Osteoblast (primary cell): ENCODE results near the gene SH3PXD2B. TPM values are rescaled to one million over a fixed set of nuclear protein-coding genes. Genes with fewer than 3 reads are reported as not detected.

ENCODE experiments used
- DNase-seq: peaks from one replicate; pipeline ENCODE4 v3.0.0; 2011; ENCODE audit warnings: low spot score, mixed read lengths; ENCODE audit not compliant: insufficient read length; ENCODE audit errors: missing footprints
- H2AFZ ChIP-seq: 2 replicates; pipeline ENCODE4 v1.6.0; 2011; ENCODE audit warnings: mild to moderate bottlenecking, low read length
- H3K27ac ChIP-seq: 2 replicates; pipeline ENCODE4 v1.5.1; 2011; ENCODE audit warnings: mild to moderate bottlenecking, low read depth, low read length, moderate library complexity
- H3K27me3 ChIP-seq: 2 replicates; pipeline ENCODE4 v1.6.0; 2012; ENCODE audit warnings: mild to moderate bottlenecking, control low read depth, inconsistent platforms, low read length, moderate library complexity; ENCODE audit not compliant: insufficient read depth
- H3K36me3 ChIP-seq: 2 replicates; pipeline ENCODE4 v1.5.1; 2011; ENCODE audit warnings: mild to moderate bottlenecking, low read length, control low read depth, moderate library complexity; ENCODE audit not compliant: insufficient read depth
- H3K4me1 ChIP-seq: 2 replicates; pipeline ENCODE4 v1.5.1; 2011; ENCODE audit warnings: mild to moderate bottlenecking, low read length, control low read depth, moderate library complexity; ENCODE audit not compliant: insufficient read depth
- H3K4me2 ChIP-seq: 2 replicates; pipeline ENCODE4 v1.6.0; 2011; ENCODE audit warnings: mild to moderate bottlenecking, low read length; ENCODE audit not compliant: insufficient read depth
- H3K4me3 ChIP-seq: fragments of 200-600 bp; sonication (generic); 3 replicates; pipeline ENCODE4 v1.5.1; 2012; ENCODE audit warnings: mild to moderate bottlenecking, low read length, inconsistent platforms; ENCODE audit not compliant: insufficient read depth
- H3K79me2 ChIP-seq: 2 replicates; pipeline ENCODE4 v1.6.0; 2012; ENCODE audit warnings: mild to moderate bottlenecking, low read length, control low read depth, inconsistent platforms; ENCODE audit not compliant: insufficient read depth
- H3K9me3 ChIP-seq: 2 replicates; pipeline ENCODE4 v1.5.1; 2011; ENCODE audit warnings: low read depth, low read length, control low read depth
- H4K20me1 ChIP-seq: 2 replicates; pipeline ENCODE4 v1.6.0; 2012; ENCODE audit warnings: mild to moderate bottlenecking, low read length, control low read depth; ENCODE audit not compliant: insufficient read depth
- total RNA-seq: library from RNA; depleted of rRNA; stranded (reverse); fragments of >200 nt; gene quantifications from 2 replicates; pipeline ENCODE4 v1.2.3, GENCODE V29; 2012
- TF ChIP-seq, protein P1 (sequence below): IDR thresholded peaks from 2 replicates; pipeline ENCODE4 v1.5.1; 2011; ENCODE audit warnings: mild to moderate bottlenecking, low read depth, low read length, moderate library complexity; ENCODE audit errors: extremely low read depth

Gene SH3PXD2B
- total RNA-seq, 1 donor = 58.3 TPM

DNA sequence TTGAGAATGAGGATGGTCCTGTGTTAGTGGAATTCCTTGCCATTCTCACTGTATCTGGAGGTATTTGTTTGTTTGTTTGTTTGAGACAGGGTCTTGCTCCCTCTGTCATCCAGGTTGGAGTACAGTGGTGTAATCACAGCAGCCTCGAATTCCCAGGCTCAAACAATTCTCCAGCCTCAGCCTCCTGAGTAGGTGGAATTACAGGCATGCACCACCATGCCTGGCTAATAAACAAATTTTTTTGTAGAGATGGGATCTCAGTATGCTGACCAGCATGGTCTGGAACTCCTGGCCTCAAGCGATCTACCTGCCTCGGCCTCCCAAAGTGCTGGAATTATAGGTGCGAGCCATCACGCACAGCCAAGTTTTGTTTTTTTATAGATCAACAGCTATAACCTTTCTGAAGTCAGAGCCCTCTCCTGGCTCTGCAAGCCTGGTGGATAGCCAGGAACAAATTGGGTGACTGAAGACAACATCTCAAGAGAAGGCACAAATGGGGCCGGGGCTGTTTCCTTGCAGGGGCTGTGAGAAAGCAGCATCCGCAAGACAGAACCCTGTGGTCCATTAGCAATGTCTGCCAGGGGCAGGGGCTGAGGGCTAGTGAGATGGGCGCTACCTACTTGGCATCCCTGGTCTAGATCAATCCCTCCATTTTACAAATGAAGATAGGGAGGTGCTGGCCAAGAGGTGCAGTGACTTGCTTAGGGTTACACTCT, 18.8 kb downstream of the SH3PXD2B start:
- no peak for DNase-seq
- Histone ChIP-seq H3K27me3 (no peaks in the 10 kb centered on the region), H3K79me2 (peaks cover 95% of the 10 kb centered on the region), H3K4me2 (no peak overlapping the region), H4K20me1 (peaks cover 79% of the 10 kb centered on the region), H3K9me3 (no peaks in the 10 kb centered on the region), H3K4me3 (no peak overlapping the region), H3K36me3 (peaks cover 29% of the 10 kb centered on the region), H3K4me1 (peaks cover 11% of the 10 kb centered on the region), H2AFZ (no peak overlapping the region), H3K27ac (no peak overlapping the region)
- TF ChIP-seq, protein P1, sequence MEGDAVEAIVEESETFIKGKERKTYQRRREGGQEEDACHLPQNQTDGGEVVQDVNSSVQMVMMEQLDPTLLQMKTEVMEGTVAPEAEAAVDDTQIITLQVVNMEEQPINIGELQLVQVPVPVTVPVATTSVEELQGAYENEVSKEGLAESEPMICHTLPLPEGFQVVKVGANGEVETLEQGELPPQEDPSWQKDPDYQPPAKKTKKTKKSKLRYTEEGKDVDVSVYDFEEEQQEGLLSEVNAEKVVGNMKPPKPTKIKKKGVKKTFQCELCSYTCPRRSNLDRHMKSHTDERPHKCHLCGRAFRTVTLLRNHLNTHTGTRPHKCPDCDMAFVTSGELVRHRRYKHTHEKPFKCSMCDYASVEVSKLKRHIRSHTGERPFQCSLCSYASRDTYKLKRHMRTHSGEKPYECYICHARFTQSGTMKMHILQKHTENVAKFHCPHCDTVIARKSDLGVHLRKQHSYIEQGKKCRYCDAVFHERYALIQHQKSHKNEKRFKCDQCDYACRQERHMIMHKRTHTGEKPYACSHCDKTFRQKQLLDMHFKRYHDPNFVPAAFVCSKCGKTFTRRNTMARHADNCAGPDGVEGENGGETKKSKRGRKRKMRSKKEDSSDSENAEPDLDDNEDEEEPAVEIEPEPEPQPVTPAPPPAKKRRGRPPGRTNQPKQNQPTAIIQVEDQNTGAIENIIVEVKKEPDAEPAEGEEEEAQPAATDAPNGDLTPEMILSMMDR = no peak

DNA sequence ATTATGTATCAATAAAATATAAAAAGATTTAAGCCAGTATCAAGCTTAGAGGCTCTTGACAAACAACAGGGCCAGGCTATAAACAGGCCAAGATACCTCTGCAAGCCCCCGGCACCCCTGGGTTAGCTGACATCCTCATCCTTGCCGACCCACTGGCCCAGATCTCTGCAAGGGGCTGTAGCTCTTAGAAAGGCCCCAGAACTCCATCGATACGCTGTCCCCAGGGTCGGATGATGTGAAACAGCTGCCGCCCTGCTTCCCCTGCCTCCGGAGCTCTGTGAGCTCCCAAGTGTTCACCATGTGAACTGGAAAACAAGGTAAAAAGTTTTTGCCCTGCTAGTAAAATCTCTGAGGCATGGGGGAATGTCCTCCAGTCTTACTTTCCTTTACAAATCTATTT, 20.1 kb downstream of the SH3PXD2B start:
- peaks cover 24% of the 10 kb centered on the region for H3K36me3 ChIP-seq
- TF ChIP-seq, protein P1 = no peak
- no peak for DNase-seq
- H3K4me1 ChIP-seq = peaks cover 20% of the 10 kb centered on the region
- H2AFZ ChIP-seq = no peak overlapping the region
- no peak overlapping the region for H3K27ac ChIP-seq
- H3K27me3 ChIP-seq = no peaks in the 10 kb centered on the region
- no peaks in the 10 kb centered on the region for H3K9me3 ChIP-seq
- peaks cover 93% of the 10 kb centered on the region for H3K79me2 ChIP-seq
- H3K4me3 ChIP-seq = no peak overlapping the region
- no peak overlapping the region for H3K4me2 ChIP-seq
- peaks cover 76% of the 10 kb centered on the region for H4K20me1 ChIP-seq

DNA sequence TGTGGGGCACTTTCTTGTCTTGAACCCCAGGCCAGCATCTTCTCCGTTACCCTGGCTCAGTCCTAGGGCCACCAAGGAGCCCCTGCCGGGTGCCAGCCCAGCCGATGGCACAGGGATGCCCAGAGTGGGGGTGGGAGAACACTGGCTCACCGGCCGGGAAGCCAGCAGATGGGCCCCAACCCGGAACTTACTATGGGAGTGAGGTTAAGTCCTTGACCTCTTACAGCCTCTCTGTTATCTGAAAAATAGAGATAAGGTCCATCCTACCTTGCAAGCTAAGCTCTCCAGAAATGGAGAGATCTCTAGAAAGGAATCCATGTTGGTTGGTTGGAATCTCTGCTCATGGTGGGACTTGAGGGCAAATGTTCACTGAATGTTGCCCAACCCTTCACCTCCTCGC, 20.8 kb downstream of the SH3PXD2B start:
- Histone ChIP-seq H3K4me1 (peaks cover 28% of the 10 kb centered on the region), H3K36me3 (peaks cover 24% of the 10 kb centered on the region), H3K27ac (no peak overlapping the region), H3K79me2 (peaks cover 94% of the 10 kb centered on the region), H3K9me3 (no peaks in the 10 kb centered on the region), H3K4me2 (no peak overlapping the region), H3K4me3 (no peak overlapping the region), H2AFZ (no peak overlapping the region), H4K20me1 (peaks cover 78% of the 10 kb centered on the region), H3K27me3 (no peaks in the 10 kb centered on the region)
- no peak for DNase-seq
- TF ChIP-seq, protein P1 = no peak

DNA sequence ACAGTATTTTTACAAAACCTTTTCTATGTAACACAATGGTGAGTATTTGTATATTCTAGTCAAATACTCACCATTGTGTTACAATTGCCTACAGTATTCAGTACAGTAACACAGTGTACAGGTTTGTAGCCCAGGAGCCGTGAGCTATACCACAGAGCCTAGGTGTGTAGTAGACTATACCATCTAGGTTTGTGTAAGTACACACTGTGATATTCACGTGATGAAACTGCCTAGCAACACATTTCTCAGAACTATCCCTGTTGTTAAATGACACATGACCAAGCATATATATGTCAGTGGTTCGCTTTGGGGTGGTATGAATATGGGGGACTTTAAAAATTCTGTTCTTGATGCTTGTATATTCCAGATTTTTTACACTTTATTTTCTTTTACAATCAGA, 21.3 kb downstream of the SH3PXD2B start:
- no peaks in the 10 kb centered on the region for H3K27me3 ChIP-seq
- H4K20me1 ChIP-seq = peaks cover 78% of the 10 kb centered on the region
- H3K9me3 ChIP-seq = no peaks in the 10 kb centered on the region
- no peak overlapping the region for H3K4me3 ChIP-seq
- TF ChIP-seq, protein P1 = no peak
- H3K4me1 ChIP-seq = peaks cover 31% of the 10 kb centered on the region
- H2AFZ ChIP-seq = no peak overlapping the region
- no peak overlapping the region for H3K4me2 ChIP-seq
- H3K27ac ChIP-seq = no peak overlapping the region
- peaks cover 94% of the 10 kb centered on the region for H3K79me2 ChIP-seq
- H3K36me3 ChIP-seq = peaks cover 24% of the 10 kb centered on the region
- no peak for DNase-seq
